ENCODE results near the gene TAC3. TPM values are rescaled to one million over a fixed set of nuclear protein-coding genes. Genes with fewer than 3 reads are reported as not detected.

Gene TAC3
- total and polyA plus RNA-seq, 9 donors, result 0.40 to 2.2 TPM; not detected in 7

DNA sequence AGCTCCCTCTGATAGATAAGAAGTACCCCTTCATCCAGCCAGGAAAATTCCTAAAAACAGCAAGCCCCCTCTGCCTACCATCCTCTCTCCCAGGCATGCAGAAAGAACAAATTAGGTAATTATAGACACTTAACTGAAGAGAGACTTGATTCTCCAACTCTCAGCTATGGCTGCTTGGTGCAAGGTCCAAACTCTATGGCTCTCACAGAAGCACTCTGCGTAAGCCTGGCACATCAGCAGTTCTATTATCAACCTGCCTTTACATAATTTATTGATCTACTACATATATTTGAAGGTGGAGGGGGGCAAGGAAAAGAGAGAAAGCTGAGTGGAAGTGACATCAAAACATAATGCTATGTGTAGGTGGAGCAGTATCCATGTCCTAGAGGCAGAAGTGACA, 34.7 kb upstream of the TAC3 start:
- Histone ChIP-seq H3K4me1 (ENCODE audit: insufficient read depth) (no peaks in the 10 kb centered on the region), H3K36me3 (no peaks in the 10 kb centered on the region), H3K9me3 (no peaks in the 10 kb centered on the region), H3K27me3 (no peaks in the 10 kb centered on the region), H3K4me3 (no peak overlapping the region), H3K27ac (no peak overlapping the region)
- no peak for DNase-seq
- 84 to 89% (median 88%) methylated on average over 1 of the region's 1 CpG for whole genome bisulfite sequencing, 3 donors
- intact Hi-C loops (cut with DNase I), result no loop called here
- no peak for TF ChIP-seq EP300 (IDR thresholded peaks at IDR 0.05)
- TF ChIP-seq POLR2A (IDR thresholded peaks at IDR 0.05), result no peak
- TF ChIP-seq CTCF (IDR thresholded peaks at IDR 0.05), result no peak

DNA sequence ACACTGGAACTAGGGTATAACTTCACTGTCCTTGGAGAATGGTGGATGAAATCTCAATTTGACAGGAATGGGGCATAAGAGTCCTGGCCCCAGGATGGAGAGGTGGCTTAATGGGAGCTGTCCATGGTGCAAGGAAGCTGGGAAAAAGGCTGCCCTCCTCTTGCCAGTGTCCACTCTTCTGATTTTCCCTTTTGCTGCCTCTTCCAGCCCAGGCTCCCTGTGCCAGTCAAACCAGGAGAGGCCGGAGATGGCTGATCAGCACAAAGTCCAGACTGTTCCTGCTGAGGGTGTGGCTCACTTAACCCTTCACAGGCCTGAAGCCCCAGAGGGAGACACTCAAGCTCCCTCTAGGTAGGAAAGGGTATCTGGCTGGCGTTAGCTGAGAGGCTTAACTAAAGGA, 33.6 kb upstream of the TAC3 start, which contains the start of gene MYO1A:
TSS of gene MYO1A (minus strand) at position 240 of the 400 bp plus-strand sequence. CDS start 1,806 bp downstream, outside the sequence.
- no peak within 1 kb of the TSS for H3K4me3 ChIP-seq
- no peak for DNase-seq
- H3K4me1 ChIP-seq (ENCODE audit: insufficient read depth), result no peaks in the 10 kb centered on the region
- TF ChIP-seq POLR2A (IDR thresholded peaks at IDR 0.05), result no peak
- TF ChIP-seq CTCF (IDR thresholded peaks at IDR 0.05), result no peak
- TF ChIP-seq EP300 (IDR thresholded peaks at IDR 0.05), result no peak
- no peaks in the 10 kb centered on the region for H3K36me3 ChIP-seq
- H3K9me3 ChIP-seq, result no peaks in the 10 kb centered on the region
- no peaks in the 10 kb centered on the region for H3K27me3 ChIP-seq
- WGBS, 3 donors, result 25 to 45% (median 27%) methylated on average over 2 of the region's 2 CpGs
- H3K27ac ChIP-seq, result no peak within 1 kb of the TSS
- intact Hi-C loops (cut with DNase I), result no loop called here

DNA sequence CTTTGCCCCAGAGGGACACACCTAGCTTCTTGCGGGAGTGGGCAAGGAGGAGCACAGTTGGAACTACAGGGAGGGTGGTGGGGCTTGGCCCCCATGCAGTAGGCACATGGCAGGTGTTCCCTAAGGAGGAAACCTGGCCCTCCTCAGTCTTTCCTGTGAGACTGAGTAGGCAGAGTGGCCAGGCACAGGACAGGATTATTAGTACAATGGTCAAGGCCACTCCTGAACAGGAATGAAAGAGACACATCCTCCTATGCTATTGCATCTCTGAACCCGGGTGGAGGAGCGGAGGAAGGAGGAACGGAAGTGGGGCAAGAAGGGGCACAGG, 32.8 kb upstream of the TAC3 start:
- Histone ChIP-seq H3K9me3 (no peaks in the 10 kb centered on the region), H3K36me3 (no peaks in the 10 kb centered on the region), H3K27me3 (no peaks in the 10 kb centered on the region), H3K4me1 (ENCODE audit: insufficient read depth) (no peaks in the 10 kb centered on the region), H3K27ac (no peak overlapping the region), H3K4me3 (no peak overlapping the region)
- intact Hi-C loops (cut with DNase I), result no loop called here
- DNase-seq, result no peak
- WGBS, 3 donors, result 73 to 80% (median 77%) methylated on average over 4 of the region's 4 CpGs
- TF ChIP-seq POLR2A (IDR thresholded peaks at IDR 0.05), result no peak
- TF ChIP-seq EP300 (IDR thresholded peaks at IDR 0.05), result no peak
- TF ChIP-seq CTCF (IDR thresholded peaks at IDR 0.05), result no peak

GRCh38 chr12:57048423-57049118, 32.2 kb upstream of the TAC3 start:
- no peaks in the 10 kb centered on the region for H3K9me3 ChIP-seq
- H3K27me3 ChIP-seq, result no peaks in the 10 kb centered on the region
- DNase-seq, result no peak
- intact Hi-C loops (cut with DNase I), result no loop called here
- WGBS, 3 donors, result 78 to 85% (median 79%) methylated on average over 1 of the region's 1 CpG
- no peak overlapping the region for H3K27ac ChIP-seq
- H3K4me3 ChIP-seq, result no peak overlapping the region
- H3K4me1 ChIP-seq (ENCODE audit: insufficient read depth), result no peaks in the 10 kb centered on the region
- H3K36me3 ChIP-seq, result no peaks in the 10 kb centered on the region
- TF ChIP-seq POLR2A (IDR thresholded peaks at IDR 0.05) (no peak), EP300 (IDR thresholded peaks at IDR 0.05) (no peak), CTCF (IDR thresholded peaks at IDR 0.05) (no peak)

All from ovary (tissue), 9 donors.